Right renal pelvis (tissue), 4 donors: ENCODE data around the gene C2CD2. TPM values are rescaled to one million over a fixed set of nuclear protein-coding genes. Genes with fewer than 3 reads are reported as not detected.

Source experiments
- DNase-seq, 4 donors: peaks; one replicate each; pipeline ENCODE4 v3.0.0-alpha.2; 2013; ENCODE audit warnings: low read depth in 4 of 4, low spot score in 3 of 4, missing footprints in 1 of 4
- polyA plus RNA-seq, 4 donors: library from polyadenylated mRNA; unstranded; fragments of 120-200 nt; gene quantifications; one replicate each; pipeline ENCODE4 v1.2.1, GENCODE V29; 2013; ENCODE audit not compliant: insufficient read length in 4 of 4

Gene C2CD2
- polyA plus RNA-seq, 4 donors = 13.3 to 16.5 (median 14.0) TPM

- DNase-seq = no peak
Observed at GRCh38 chr21:41851090-41851790, 102.6 kb downstream of the C2CD2 start.

DNA sequence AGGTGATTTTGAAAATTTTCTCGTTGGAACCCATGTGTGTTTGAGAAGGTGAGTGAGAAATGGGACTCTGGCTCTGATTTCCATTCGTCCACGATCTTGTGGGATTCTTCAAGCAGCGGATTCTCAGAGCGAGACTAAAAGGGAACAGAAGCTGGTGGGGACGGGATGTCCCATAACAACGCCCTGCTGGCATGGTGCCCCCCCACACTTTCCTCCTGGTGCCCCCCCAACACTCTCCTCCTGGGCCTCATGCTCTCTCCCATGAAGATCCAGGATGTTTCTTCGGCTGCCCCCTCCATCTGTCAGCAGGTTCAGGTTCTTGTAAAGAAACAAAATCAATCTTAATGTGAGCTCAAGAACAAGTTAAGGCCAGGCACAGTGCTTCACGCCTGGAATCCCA lies 103.7 kb downstream of the C2CD2 start:
- DNase-seq = no peak

DNA sequence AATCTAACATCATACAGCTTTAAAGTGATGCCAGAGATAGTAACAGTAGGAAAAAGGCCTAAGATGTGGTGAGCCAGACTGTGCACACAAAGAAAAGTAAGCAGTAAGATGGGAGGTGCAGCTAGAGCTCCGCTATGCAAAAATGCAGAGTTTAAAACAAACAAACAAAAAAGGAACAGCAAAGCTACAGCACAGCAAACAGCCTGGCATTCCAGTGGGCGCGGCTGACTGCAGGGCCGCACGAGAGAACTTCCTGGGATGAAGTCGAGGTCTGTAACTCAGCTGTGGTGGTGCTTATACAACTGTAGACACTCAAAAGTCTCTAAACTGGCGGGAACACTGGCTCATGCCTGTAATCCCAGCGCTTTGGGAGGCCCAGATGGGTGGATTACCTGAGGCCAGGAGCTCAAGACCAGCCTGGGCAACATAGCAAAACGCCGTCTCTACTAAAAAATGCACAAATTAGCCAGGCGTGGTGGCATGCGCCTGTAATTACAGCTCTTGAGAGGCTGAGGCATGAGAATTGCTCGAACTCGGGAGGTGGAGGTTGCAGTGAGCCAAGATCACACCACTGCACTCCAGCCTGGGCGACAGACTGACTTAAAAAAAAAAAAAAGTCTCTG lies 104.7 kb downstream of the C2CD2 start:
- no peak for DNase-seq

GRCh38 chr21:41848533-41848932 lies 105.3 kb downstream of the C2CD2 start:
- DNase-seq = no peak

GRCh38 chr21:41847066-41847804 lies 106.6 kb downstream of the C2CD2 start:
- no peak for DNase-seq

GRCh38 chr21:41846536-41846935 lies 107.3 kb downstream of the C2CD2 start:
- DNase-seq = no peak

GRCh38 chr21:41846033-41846317 lies 107.8 kb downstream of the C2CD2 start:
- no peak for DNase-seq

- no peak for DNase-seq
Observed at GRCh38 chr21:41845310-41846032, 108.3 kb downstream of the C2CD2 start.

DNA sequence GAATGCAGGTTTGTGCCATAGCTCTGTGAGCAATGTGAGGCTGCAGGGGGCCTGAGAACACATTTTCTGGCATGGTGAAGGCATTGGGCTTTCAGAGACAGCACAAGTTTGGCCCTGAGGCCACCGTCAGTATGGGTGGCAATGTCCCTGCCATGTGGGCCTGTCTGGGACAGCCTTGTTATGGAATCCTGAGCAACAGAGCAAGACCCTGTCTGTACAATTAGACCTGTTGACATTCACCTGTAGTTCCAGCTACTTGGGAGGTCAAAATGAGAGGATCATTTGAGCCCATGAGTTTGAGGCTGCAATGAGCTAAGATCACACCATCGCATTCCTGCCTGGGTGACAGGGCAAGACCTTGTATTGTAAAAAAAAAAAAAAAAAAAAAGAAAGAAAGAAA lies 110.2 kb downstream of the C2CD2 start:
- DNase-seq = no peak

DNA sequence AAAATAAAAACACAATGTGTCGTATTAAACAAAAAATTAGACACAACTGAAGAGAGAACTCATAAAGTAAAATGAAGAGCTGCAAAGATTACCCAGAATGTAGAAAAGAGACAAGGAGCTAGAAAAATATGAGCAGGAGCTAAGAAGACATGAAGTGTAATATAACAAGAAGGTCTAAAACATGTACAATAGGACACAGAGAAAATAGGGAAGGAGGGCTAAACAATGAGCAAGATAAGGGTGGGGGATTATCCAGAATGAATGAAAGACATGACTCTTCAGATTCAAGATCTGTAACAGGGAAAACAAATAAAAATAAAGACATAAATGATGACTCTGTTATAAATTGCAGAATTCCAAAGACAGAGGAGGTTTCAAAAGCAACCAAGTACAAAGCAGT lies 112.9 kb downstream of the C2CD2 start:
- DNase-seq = no peak

GRCh38 chr21:41839387-41840000 lies 114.3 kb downstream of the C2CD2 start:
- DNase-seq = no peak

GRCh38 chr21:41837756-41838297 lies 116.0 kb downstream of the C2CD2 start:
- no peak for DNase-seq

DNA sequence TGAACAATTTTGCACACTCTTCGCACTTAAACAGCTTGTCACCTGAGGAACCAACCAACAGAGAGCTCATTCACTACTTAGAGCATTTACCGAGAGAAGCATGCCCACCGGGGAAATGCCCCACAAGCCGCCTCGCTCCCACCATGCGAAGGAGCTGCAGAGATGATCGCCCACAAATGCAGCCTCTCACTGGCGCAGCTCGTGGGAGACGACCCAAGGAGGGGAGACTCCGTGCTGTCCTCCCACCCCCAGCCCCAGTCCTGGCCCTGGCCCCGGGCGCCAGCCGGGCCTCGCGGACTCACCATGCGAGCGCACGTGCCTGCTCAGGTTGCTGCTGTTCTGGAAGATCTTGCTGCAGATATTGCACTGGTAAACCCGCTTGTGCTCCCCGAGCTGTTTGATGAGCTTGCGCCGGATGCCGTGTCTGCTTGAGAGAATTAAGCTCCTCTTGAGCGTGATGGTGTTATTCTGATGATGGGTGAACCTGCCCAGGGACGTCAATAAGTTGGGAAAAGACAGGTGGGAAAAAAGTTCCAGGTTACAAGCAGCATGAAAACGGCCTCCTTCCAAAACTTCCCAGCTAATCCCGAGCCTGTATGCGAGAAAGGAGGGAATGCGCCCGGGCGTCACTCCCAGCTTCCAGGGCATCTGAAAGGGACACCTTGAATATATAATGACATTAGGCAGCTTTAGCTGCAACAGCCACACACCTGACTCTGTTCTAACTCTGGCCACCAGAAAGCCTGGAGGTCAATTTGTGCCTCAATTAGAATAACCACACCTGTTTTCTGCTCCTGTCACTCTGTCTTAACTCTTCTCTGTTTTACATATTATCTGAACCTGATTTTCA lies 117.4 kb downstream of the C2CD2 start:
- no peak for DNase-seq

GRCh38 chr21:41835711-41836154 lies 118.1 kb downstream of the C2CD2 start:
- DNase-seq = no peak

Other genes with a start within 250 kb of the C2CD2 start
- 10 to 100 TPM; 16.5 to 22.4 (median 18.5) TPM for gene RIPK4, start 187.0 kb downstream of the C2CD2 start, polyA plus RNA-seq
- gene PRDM15, start 74.7 kb downstream of the C2CD2 start, polyA plus RNA-seq = 1 to 10 TPM; 5.6 to 6.4 (median 6.2) TPM
- 10 to 100 TPM; 11.0 to 11.6 (median 11.3) TPM for gene ZBTB21, start 56.3 kb upstream of the C2CD2 start, polyA plus RNA-seq
- under 1 TPM; 0.06 to 0.20 (median 0.11) TPM for gene UMODL1, start 117.3 kb upstream of the C2CD2 start, polyA plus RNA-seq